Adrenal gland (tissue), 5 donors: Measurements from ENCODE around the gene ZC3H18.

Experiments used
- POLR2A ChIP-seq, 2 donors: fragments of 450-650 bp; IDR thresholded peaks; one replicate each; pipeline ENCODE4 v1.6.1; 2017; ENCODE audit warnings: antibody characterized with exemption in 2 of 2, mild to moderate bottlenecking in 2 of 2, moderate library complexity in 1 of 2
- TF ChIP-seq, protein P1 (sequence below), 6 experiments: fragments of 450-650 bp in 4 of 6; fragments of 200-600 bp in 2 of 6; sonication (generic) in 1 of 6; IDR thresholded peaks; 1 replicate in 5 of 6; 2 replicates in 1 of 6; pipeline versions ENCODE4 v1.5.1 to v1.8.0; 2016 to 2021; ENCODE audit warnings: antibody characterized with exemption in 6 of 6, mild to moderate bottlenecking in 2 of 6, moderate library complexity in 1 of 6
- donor health status: DM: no; HTN: no; CAD: no.

DNA sequence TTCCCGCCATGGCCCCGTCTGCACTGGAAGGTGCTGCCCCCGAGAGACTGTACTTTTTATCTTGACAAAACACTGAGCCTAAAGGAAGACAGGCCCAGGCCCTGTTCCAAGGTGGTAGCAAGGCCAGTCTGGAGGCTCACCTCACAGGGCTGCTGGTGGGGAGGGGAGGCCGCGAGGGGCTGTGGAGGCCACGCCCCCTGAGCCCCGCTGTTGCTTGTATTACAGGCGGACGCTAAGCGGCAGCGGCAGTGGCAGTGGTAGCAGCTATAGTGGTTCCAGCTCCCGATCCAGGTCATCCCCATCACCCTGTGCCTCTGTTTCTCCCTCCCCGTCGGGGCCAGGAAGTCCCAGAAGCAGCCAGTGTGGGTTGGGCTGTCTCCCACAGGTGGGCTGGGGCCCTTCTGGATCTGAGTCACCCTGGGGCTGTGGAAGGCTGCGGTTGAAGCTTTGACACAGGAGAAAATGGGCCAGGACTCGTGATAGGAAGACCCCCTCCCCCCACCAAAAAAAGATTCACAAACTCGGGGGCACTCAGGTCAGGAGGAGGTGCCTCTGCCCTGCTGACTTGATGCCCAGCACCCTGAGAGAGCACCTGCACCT lies 54.9 kb downstream of the ZC3H18 start:
- TF ChIP-seq, protein P1, sequence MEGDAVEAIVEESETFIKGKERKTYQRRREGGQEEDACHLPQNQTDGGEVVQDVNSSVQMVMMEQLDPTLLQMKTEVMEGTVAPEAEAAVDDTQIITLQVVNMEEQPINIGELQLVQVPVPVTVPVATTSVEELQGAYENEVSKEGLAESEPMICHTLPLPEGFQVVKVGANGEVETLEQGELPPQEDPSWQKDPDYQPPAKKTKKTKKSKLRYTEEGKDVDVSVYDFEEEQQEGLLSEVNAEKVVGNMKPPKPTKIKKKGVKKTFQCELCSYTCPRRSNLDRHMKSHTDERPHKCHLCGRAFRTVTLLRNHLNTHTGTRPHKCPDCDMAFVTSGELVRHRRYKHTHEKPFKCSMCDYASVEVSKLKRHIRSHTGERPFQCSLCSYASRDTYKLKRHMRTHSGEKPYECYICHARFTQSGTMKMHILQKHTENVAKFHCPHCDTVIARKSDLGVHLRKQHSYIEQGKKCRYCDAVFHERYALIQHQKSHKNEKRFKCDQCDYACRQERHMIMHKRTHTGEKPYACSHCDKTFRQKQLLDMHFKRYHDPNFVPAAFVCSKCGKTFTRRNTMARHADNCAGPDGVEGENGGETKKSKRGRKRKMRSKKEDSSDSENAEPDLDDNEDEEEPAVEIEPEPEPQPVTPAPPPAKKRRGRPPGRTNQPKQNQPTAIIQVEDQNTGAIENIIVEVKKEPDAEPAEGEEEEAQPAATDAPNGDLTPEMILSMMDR (IDR thresholded peaks at IDR 0.05): no peak
- TF ChIP-seq POLR2A (IDR thresholded peaks at IDR 0.05): no peak
